Stimulated activated CD8-positive, alpha-beta memory T cell treated with anti-CD3 and anti-CD28 coated beads, Interleukin-15, amount 100 ng/mL, for 1 hour (primary cell): ENCODE data around the gene WDR7.

Source experiments
- DNase-seq: peaks from one replicate; pipeline ENCODE4 v3.0.0-alpha.2; 2020; ENCODE audit warnings: low read depth

WDR7 gene

GRCh38 chr18:56722518-56722917 is 71.4 kb downstream of the WDR7 start:
- no peak for DNase-seq

DNA sequence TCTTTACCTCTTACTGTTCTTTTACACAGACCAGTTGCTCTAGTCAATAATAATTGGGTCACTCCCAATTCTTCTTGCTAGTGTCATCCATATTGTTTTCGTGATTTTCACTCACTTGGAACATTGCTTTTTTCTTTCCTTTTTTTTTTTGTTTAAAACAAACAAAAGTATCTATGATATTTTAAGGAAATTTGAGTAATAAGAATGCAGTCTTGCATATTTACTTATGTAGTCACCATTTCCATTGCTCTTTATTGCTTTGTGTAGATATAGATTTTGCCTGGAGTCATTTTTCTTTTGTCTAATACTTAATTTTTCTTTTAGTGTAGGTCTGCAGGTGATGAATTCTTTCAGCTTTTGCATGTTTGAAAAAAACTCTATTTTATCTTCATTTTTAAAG is 71.9 kb downstream of the WDR7 start:
- DNase-seq: no peak

DNA sequence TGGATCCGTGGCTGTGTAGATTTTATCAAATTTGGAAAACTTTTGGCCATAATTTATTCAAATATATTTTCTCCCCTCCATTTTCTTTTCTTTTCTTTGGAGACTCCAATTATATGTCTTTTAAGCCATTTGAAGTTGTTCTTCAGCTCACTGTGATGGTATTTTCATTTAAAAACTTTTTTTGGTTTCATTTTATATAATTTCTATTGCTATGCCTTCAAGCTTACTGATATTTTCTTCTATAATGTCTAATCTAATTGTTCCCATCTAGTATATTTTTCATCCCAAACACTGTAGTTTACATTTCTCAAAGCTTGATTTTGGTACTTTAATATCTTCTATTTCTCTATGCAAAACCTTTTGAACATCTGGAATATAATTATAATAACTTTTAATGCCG is 72.5 kb downstream of the WDR7 start:
- DNase-seq: no peak

DNA sequence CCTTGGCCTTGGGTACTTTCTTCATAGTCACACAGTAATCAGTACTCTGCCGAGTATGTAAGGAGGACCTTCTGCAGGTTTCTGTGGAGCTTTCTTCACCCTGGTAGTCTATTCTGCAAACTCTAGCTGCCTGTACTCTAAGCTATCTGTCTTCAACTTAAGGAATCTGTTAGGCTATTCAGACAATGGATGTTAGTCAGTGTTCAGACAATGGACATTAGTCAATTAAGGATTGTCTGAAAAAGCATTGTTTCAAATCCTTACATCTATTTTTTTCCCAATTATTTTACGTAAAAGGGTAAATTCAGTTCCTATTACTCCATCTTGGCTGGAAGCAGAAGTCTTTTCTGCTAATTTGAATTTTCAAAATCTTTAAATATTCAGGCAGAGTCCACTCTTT is 75.7 kb downstream of the WDR7 start:
- no peak for DNase-seq

DNA sequence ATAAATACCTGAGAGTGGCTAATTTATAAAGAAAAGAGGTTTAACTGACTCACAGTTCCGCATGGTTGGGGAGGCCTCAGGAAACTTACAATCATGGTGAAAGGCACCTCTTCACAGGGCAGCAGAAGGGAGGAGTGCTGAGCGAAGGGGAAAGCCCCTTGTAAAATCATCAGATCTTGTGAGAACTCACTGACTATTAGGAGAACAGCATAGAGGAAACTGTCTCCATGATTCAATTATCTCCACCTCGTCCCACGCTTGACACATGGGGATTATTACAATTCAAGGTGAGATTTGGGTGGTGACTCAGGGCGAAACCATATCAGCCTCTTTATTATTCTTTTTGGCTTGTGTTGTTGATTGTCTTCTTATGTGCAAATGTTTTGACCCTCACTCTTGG is 76.2 kb downstream of the WDR7 start:
- DNase-seq: no peak

- DNase-seq: no peak
These were observed 77.6 kb downstream of the WDR7 start for GRCh38 chr18:56728741-56729140.

DNA sequence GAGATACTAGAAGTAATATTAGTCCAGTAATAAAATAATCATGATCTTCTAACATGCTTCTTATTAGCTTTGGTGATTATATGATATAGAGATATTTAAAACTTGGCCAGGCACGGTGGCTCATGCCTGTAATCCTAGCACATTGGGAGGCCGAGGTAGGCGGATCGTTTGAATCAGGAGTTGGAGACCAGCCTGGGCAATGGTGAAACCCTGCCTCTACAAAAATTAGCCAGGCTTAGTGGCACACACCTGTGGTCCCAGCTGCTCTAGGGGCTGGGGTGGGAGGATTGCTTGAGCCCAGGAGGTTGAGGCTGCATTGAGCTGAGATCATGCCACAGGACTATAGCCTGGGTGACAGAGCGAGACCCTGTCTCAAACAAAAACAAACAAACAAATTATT is 87.0 kb downstream of the WDR7 start:
- no peak for DNase-seq

DNA sequence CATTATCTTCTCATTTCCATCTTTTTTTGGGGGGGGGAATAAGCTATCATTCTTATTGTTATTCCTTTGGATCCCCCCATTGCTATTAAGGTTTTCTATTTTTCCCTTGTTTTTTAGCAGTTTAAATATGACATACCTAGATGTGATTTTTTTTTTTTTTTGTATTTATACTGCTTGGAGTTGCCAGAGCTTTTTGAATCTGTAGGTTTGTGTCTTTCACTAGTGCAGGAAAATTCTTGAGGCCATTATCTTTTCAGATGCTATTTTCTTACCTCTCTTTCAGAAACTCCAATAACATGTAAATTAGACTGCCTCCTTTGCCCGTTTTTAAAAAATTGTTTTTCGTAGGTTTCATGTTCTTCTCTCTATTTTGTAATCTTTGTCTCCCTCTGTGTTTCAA is 88.6 kb downstream of the WDR7 start:
- DNase-seq: no peak

DNA sequence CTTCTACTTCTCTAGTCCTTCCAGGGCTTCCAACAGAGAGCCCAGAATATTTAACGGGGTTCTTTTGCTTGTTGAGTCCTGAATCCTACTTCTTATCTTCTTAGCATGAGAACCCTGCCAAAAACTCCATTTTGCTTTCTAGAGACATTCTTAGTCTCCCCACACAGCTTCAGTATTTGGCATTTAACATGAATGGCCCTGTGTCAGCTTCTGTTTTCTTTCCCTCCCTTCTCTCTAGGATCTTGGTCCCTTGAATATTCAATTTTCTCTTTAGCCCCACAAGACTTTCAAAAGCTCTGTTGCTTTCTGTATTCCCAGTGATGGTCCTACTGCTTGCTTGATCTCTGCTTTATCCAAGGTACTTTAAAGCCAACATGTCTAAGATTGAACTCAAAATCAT is 89.5 kb downstream of the WDR7 start:
- no peak for DNase-seq

GRCh38 chr18:56741685-56742084 is 90.5 kb downstream of the WDR7 start:
- DNase-seq: no peak

DNA sequence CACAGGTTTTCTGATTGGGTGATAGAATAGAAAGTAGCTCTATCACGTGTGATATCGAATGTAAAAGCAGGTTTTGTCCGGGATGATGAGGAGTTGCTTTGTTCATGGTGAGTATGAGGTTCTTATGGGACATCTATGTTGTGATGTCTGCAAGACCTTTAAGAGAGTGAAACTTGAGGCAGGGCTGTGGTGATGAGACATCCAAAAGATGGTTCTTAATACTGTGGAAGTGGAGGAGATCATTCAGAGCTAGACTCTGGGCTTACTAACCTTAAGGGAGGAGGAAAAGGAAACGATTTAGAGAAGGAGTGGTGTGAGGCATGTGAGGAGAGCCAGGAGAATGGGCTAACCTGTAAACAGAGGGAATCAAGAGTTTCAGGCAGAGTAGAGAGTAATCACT is 92.0 kb downstream of the WDR7 start:
- DNase-seq: no peak

DNA sequence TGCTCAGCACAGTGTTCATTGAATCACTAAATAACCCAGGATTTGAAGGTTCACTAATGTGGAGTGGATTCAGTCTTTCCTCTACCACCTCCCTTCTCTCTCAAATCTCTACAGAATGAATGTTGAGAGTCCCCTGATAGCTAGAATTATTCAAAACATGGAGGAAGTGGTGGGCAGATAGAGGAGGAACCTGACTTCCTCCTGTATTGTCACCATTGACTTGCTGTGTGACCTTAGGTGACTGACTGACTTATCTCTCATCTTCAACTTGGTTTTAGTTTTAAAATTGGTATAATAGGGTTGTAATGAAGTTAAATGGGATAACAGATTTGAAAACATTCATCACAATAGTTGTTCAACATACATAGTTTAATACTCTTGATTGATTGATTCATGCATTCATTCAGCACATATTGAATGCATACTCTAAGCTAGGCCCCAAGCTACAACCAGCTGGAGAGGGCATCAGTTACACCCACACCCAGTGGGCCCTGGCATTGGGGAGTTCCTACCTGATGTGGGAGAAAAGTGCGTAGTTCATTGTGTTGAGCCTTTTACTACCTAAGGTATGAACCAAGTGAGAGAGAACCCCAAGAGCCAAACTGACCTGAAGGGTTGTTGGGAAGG is 96.0 kb downstream of the WDR7 start:
- no peak for DNase-seq

DNA sequence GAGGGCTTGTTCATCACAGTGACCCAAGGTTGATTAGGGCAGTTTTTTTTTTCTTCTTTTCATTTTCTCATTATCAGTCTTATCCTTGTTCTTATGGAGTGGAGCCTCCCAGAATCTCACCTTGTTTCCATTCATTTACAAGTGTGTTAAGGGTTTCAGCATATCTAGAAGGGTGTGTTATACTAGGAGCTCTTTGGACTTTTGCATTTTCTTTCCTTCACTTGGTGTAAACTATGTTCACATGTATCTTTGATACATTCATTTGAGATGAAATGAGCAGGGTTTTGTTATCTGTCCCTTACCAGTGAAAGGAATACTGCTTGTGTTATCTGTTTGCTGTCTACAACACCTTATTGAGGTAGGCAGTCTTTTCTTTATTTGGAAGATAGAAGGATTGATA is 96.7 kb downstream of the WDR7 start:
- no peak for DNase-seq

DNA sequence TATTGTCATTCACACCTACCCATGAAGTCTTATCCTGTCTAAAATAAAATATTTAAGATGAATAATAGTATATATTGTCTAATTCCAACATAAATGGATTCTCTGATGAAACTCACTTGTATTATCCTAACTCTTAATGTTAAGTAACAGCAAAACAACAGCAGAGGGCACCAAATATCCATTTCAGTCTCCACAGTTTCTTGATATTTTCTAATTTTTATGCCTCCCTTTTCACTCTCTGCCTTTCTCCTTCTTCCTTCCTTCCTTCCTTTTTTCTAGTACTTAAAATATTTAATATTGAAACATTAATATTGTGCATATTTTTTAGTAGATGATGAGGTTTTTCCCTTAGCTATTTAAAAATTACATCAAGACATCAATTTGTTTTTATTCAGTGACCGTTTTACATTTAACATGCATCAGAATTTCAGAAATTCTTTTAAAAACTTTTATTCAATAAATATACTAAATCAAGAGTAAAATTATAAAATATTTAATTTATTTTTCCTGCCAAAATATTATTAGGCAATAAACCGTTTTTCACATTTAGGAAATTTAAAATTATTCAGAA is 97.6 kb downstream of the WDR7 start:
- no peak for DNase-seq

DNA sequence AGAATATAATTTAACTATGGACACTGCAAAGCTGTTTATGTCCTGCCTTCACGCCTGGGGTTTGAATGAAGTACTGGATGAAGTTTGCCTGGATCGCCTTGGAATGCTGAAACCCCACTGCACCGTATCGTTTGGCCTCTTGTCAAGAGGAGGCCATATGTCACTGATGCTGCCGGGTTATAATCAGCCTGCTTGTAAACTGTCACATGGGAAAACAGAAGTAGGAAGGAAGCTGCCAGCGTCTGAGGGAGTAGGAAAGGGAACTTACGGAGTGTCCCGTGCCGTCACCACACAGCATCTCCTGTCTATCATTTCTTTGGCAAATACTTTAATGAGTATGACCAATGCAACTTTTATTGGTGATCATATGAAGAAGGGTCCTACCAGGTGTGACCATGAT is 105.8 kb downstream of the WDR7 start:
- no peak for DNase-seq

DNA sequence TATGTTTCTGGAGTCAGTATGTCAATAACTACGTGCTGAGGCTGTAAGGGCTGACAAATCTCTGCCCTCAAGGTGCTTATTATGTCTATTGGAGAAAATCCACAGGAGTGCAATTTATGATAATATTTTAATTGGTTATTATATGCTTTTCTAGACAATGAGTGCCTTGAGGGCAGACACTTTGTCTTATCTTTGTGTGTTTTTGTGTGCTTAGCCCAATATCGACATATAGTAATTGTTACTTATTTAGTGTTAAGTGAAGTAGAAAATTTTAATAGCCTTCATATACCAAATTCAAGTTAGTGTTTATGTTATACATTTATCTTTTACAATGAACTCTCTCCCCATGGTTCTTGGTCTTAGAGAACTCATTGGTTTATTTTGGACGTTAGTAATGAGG is 118.9 kb downstream of the WDR7 start:
- DNase-seq: no peak

DNA sequence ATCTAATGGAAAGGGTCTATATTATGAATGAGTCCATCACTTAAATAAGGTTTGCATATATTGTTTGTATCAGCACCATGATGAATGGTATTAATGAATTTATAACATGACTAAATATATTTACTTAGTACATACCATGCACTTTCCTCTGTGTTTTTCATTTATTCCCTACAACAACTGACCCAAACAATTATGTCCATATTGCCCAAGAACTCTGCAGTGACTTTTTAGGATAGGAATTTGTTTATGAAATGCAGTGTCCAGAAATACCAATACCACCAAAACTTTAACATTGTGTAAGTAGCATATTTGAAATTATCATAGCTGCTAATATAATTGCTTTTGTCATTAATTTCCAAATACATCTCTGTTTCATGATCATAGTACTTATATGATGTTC is 119.7 kb downstream of the WDR7 start:
- DNase-seq: no peak

DNA sequence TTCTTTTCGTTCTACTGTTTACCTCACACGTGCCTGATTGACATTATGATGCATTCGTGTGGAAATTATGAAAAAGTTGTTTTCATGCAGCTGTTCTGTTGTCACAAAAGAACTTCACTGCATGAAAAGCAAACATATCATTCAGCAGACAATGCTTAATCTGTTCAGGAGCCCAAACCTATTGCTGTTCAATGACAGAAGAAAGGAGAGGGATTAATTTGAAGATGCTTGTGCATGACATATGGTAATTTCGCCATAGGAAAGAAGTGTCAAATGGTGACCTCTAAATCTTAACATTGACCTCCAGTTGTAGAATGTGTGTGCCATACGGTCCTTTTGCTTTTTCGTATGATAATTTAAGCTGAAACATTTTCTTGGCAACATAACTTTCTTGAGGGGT is 124.5 kb downstream of the WDR7 start:
- DNase-seq: no peak

GRCh38 chr18:56787390-56787789 is 136.2 kb downstream of the WDR7 start:
- no peak for DNase-seq

DNA sequence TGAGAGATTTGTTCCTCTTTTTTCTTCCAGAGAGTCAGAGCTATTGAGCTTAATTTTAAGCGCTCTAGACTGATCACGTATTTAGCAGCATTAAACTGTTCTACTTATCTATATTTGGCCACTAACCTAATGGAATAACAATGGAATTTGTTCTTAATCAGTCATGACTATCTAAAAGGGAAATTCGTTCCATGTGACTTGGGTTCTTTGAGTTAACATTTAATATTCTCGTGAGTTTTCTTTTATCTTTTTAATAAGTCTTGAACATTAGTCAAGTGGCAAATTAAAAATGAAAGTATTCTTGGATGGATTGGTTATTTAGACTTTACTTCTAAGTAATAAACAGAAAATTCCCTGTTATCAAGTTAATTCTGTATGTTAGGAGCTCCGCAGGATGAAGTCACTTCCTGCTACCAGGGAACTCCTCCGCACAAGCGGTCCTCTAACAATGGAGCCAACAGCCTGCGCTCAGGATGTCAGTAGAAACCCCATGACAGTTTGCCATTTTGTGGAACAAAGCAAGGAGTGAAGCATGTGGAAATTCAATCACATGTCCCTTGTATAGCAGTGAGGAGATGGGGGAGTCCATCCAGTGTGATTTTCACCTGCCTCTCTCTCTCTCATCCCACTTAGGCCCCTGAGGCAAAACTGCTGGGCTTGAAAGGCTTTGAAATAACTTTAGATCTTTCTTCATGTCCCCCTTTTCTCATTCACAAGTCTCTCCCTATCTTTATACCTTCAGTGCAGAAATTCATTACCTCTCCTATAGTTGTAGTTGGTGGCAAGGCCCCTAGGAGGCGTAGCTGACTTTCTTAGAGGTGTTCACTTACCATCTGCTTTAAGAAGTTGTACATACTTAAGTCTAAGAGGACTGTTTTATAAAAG is 138.1 kb downstream of the WDR7 start:
- no peak for DNase-seq

- no peak for DNase-seq
These were observed 138.7 kb downstream of the WDR7 start for GRCh38 chr18:56789889-56790180.

DNA sequence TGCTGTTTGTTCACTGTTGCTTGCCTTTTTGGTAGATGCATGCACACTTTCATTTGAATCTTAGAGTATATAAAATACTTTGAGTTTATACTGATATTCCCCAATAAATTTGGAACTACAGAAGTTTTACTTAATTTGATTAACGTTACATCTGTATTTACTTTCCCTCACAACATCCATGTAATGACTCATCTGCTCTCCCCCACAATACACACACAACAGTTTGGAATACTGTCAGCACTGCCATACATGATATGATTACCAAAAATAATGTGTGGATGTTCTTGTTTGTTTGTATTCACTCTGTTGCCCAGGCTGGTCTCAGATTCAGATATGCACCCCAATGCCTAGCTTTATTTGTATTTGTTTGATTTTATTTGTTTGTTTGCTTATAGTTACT is 144.2 kb downstream of the WDR7 start:
- no peak for DNase-seq

GRCh38 chr18:56799756-56800155 is 148.6 kb downstream of the WDR7 start:
- DNase-seq: no peak

DNA sequence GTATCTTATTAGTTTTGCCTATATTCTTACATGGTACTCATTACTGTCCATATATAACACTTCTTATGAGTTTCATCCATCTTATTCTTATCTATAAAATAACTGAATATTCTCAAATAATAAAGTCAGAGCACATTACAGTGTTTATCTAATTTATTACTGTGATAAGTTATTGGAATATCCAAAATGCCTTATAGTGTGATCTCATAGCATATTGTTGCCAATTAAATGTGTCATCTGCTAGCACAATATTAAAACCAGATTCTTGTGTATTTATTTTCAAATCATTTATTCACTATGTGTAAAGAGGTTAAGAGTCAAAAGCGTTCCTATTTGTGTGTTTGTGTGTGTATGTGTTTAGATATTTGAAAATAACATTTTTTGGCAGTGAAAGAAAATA is 151.9 kb downstream of the WDR7 start:
- DNase-seq: no peak
